ENCODE measurements around the gene GALNT16.

GALNT16 gene

GRCh38 chr14:69291396-69291795 lies 31.4 kb downstream of the GALNT16 start:
- Histone ChIP-seq H3K9ac (no peak overlapping the region), H3K27me3 (ENCODE audit: insufficient read depth, low read depth) (no peaks in the 10 kb centered on the region), H3K4me1 (ENCODE audit: low read depth, poor library complexity, severe bottlenecking) (no peaks in the 10 kb centered on the region), H3K27ac (no peak overlapping the region), H2AFZ (ENCODE audit: low read depth) (no peak overlapping the region), H3K36me3 (ENCODE audit: insufficient read depth) (no peaks in the 10 kb centered on the region), H3K4me3 (IDR thresholded peaks at IDR 0.05; ENCODE audit: insufficient read depth, low read depth, low read length) (no peak overlapping the region), H3K79me2 (ENCODE audit: insufficient read depth, low read depth) (no peaks in the 10 kb centered on the region), H3K4me2 (no peak overlapping the region), H4K20me1 (ENCODE audit: insufficient read depth) (no peaks in the 10 kb centered on the region)
- no peak for TF ChIP-seq CTCF (conservative IDR thresholded peaks at IDR 0.05; ENCODE audit: low read depth, low read length)

- H3K27ac ChIP-seq = no peak overlapping the region
- H3K4me1 ChIP-seq (ENCODE audit: low read depth, poor library complexity, severe bottlenecking) = no peaks in the 10 kb centered on the region
- H3K79me2 ChIP-seq (ENCODE audit: insufficient read depth, low read depth) = no peaks in the 10 kb centered on the region
- H3K4me3 ChIP-seq (IDR thresholded peaks at IDR 0.05; ENCODE audit: insufficient read depth, low read depth, low read length) = no peak overlapping the region
- no peak overlapping the region for H3K9ac ChIP-seq
- no peak overlapping the region for H2AFZ ChIP-seq (ENCODE audit: low read depth)
- H3K36me3 ChIP-seq (ENCODE audit: insufficient read depth) = no peaks in the 10 kb centered on the region
- no peaks in the 10 kb centered on the region for H3K27me3 ChIP-seq (ENCODE audit: insufficient read depth, low read depth)
- no peaks in the 10 kb centered on the region for H4K20me1 ChIP-seq (ENCODE audit: insufficient read depth)
- H3K4me2 ChIP-seq = no peak overlapping the region
- no peak for TF ChIP-seq CTCF (conservative IDR thresholded peaks at IDR 0.05; ENCODE audit: low read depth, low read length)
These were observed 32.1 kb downstream of the GALNT16 start for GRCh38 chr14:69291891-69292561.

- Histone ChIP-seq H3K36me3 (ENCODE audit: insufficient read depth) (no peaks in the 10 kb centered on the region), H3K27ac (no peak overlapping the region), H3K27me3 (ENCODE audit: insufficient read depth, low read depth) (no peaks in the 10 kb centered on the region), H3K9ac (no peak overlapping the region), H3K79me2 (ENCODE audit: insufficient read depth, low read depth) (no peaks in the 10 kb centered on the region), H3K4me3 (IDR thresholded peaks at IDR 0.05; ENCODE audit: insufficient read depth, low read depth, low read length) (no peak overlapping the region), H3K4me2 (no peak overlapping the region), H4K20me1 (ENCODE audit: insufficient read depth) (no peaks in the 10 kb centered on the region), H3K4me1 (ENCODE audit: low read depth, poor library complexity, severe bottlenecking) (no peaks in the 10 kb centered on the region), H2AFZ (ENCODE audit: low read depth) (no peak overlapping the region)
- no peak for TF ChIP-seq CTCF (conservative IDR thresholded peaks at IDR 0.05; ENCODE audit: low read depth, low read length)
These were observed 38.4 kb downstream of the GALNT16 start for GRCh38 chr14:69298131-69299071.

DNA sequence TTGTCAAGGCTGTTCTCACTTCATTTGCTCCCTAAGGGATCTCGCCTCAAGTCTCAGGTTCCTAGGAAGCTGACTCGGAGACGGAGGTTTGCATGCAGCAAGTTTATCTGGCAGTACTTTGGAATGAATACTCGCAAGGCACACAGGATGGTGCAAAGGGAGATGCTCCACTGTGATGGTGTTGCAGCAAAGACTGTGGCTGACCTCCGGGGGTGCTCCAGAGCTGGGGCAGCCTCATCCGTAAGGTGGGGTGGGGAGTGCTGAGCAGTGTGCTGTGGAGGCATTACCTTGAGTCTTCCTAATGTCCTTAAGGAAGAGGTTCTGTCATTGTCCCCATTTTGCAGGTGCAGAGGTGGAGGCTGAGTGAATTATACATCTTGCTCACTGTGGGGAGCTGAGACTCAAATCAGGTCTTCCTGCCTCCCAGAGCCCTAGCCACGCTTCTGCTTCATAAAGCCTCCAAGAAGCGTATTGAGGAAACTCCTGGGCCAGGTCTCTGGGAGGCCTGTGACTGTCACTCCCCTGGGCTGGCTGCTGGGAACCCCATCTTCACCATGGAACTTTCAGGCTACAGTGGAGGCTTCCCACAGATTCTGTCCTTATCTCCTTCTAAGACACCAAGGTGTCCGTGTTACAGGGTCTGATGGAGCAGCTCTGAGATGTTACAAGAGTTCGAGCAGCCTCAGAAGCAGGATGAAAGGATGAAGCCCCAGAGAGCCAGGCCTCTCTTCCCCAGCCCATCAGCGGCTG lies 39.5 kb downstream of the GALNT16 start:
- Histone ChIP-seq H3K4me3 (IDR thresholded peaks at IDR 0.05; ENCODE audit: insufficient read depth, low read depth, low read length) (no peak overlapping the region), H3K9ac (no peak overlapping the region), H3K4me1 (ENCODE audit: low read depth, poor library complexity, severe bottlenecking) (no peaks in the 10 kb centered on the region), H2AFZ (ENCODE audit: low read depth) (no peak overlapping the region), H4K20me1 (ENCODE audit: insufficient read depth) (no peaks in the 10 kb centered on the region), H3K79me2 (ENCODE audit: insufficient read depth, low read depth) (no peaks in the 10 kb centered on the region), H3K36me3 (ENCODE audit: insufficient read depth) (no peaks in the 10 kb centered on the region), H3K27me3 (ENCODE audit: insufficient read depth, low read depth) (no peaks in the 10 kb centered on the region), H3K4me2 (no peak overlapping the region), H3K27ac (no peak overlapping the region)
- TF ChIP-seq CTCF (conservative IDR thresholded peaks at IDR 0.05; ENCODE audit: low read depth, low read length) = no peak
